GM18520 (cell line): ENCODE data around the gene PAQR7.
A peak's percentile ranks its signal among the peaks of the same experiment; 100 is the strongest.
"Not testable (repeated sequence)": the region's sequence is repeated elsewhere in the genome, so short reads cannot be mapped to it uniquely, and the experiment has no call there.

Experiments used
- ATAC-seq: cut with Tn5 transposase; IDR thresholded peaks from one replicate; pipeline ENCODE4 v1.9.1; 2021; ENCODE audit not compliant: unreplicated experiment

The PAQR7 gene

GRCh38 chr1:25854554-25854953 is 21.0 kb downstream of the PAQR7 start:
- no peak for ATAC-seq

GRCh38 chr1:25848531-25848930 is 27.0 kb downstream of the PAQR7 start:
- no peak for ATAC-seq

- no peak for ATAC-seq
These were observed 27.6 kb downstream of the PAQR7 start for GRCh38 chr1:25847929-25848328.

GRCh38 chr1:25845664-25846063 is 29.8 kb downstream of the PAQR7 start:
- no peak for ATAC-seq

- no peak for ATAC-seq
These were observed 30.8 kb downstream of the PAQR7 start for GRCh38 chr1:25844536-25845337.

GRCh38 chr1:25843483-25843882 is 32.0 kb downstream of the PAQR7 start:
- no peak for ATAC-seq

GRCh38 chr1:25839808-25840207 is 35.7 kb downstream of the PAQR7 start:
- ATAC-seq = not testable (repeated sequence)

GRCh38 chr1:25837262-25837875 is 38.1 kb downstream of the PAQR7 start:
- ATAC-seq = no peak

GRCh38 chr1:25836695-25837094 is 38.8 kb downstream of the PAQR7 start:
- ATAC-seq = no peak

GRCh38 chr1:25834894-25835293 is 40.6 kb downstream of the PAQR7 start:
- ATAC-seq = no peak

- no peak for ATAC-seq
These were observed 42.4 kb downstream of the PAQR7 start for GRCh38 chr1:25833158-25833557.

GRCh38 chr1:25832336-25833037 is 43.0 kb downstream of the PAQR7 start:
- no peak for ATAC-seq

- no peak for ATAC-seq
These were observed 43.8 kb downstream of the PAQR7 start for GRCh38 chr1:25831569-25832196.

- ATAC-seq = no peak
These were observed 46.5 kb downstream of the PAQR7 start for GRCh38 chr1:25829046-25829445.

GRCh38 chr1:25828491-25828890 is 47.0 kb downstream of the PAQR7 start:
- no peak for ATAC-seq

GRCh38 chr1:25826571-25826970 is 48.9 kb downstream of the PAQR7 start:
- no peak for ATAC-seq

- ATAC-seq = no peak
These were observed 49.9 kb downstream of the PAQR7 start for GRCh38 chr1:25825605-25826004.

- no peak for ATAC-seq
These were observed 53.8 kb downstream of the PAQR7 start for GRCh38 chr1:25821630-25822091.

- ATAC-seq = no peak
These were observed 54.4 kb downstream of the PAQR7 start for GRCh38 chr1:25821112-25821476.

GRCh38 chr1:25820247-25821111 is 55.0 kb downstream of the PAQR7 start:
- peak; percentile 23 for ATAC-seq
